Measurements from ENCODE around the gene ZNF14.
"Not testable (repeated sequence)": the region's sequence is repeated elsewhere in the genome, so short reads cannot be mapped to it uniquely, and the experiment has no call there.

Gene ZNF14

DNA sequence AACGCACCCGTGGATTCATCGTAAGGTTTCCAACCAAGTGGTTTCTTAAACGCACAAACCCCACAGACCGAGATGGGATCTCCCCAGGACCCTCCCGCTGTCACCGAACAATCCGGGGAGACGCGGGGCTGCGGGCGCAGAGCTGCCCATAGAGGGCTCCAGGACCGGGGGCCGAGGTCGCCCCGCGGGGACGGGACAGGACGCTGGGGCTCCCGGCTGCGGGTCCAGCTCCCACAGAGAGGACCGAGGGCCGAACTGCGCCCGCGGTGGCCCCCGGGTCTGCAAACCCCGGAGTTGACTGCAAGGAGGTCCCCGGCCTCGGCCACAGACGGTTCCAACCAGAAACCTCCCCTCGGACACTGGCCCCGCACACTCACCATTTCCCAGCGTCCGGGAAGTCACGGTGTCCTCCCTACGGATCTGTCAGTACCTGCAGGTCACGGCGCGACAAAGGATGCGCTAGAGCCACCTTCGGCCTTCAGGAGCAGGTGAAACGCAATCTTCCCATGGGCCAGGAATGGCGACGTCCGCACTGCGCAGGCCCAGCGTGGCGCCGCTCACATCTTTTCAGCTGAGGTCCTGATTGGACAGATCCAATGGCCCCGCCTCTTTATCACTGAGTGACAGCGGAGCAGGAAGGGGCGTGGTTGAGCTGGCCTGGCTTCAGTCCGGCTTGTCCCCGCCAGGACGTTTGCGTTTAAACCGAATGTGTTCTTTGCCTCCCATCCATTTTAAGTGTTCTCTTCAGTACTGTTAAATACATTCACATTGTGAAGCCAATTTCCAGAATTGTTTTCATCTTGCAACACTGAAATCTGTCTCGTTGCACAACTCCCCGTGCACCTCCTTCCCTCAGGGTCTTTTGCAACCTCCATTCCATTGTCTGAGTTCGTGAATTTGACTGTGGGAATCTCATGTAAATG lies at the start of gene ZNF14:
TSS of gene ZNF14 (minus strand) at position 534 of the 923 bp plus-strand sequence. CDS start at position 380, 154 bp downstream.
- Histone ChIP-seq H3K4me1 (peaks cover 0 to 16% (median 10%) of the 10 kb centered on the region in 10 experiments; a peak in 16 of 20 replicates), H3K9ac (peak within 1 kb of the TSS; percentile 85 to 92 (median 88)), H3K9me3 (replicated peaks in 1 of 11) (peaks cover 35 to 58% (median 41%) of the 10 kb centered on the region in 11 experiments), H3K27me3 (no peaks in the 10 kb centered on the region), H4K20me1 (peaks cover 0 to 13% (median 0%) of the 10 kb centered on the region in 11 experiments; a peak in 4 of 22 replicates), H3K4me2 (peak within 1 kb of the TSS; percentile 73 to 94 (median 86)), H3K36me3 (peaks cover 36 to 40% (median 37%) of the 10 kb centered on the region in 11 experiments), H3K27ac (peak within 1 kb of the TSS; percentile 67 to 89 (median 85)), H3K4me3 (peak within 1 kb of the TSS; percentile 77 to 98 (median 92))
- TF ChIP-seq Cebpa-rat (IDR thresholded peaks at IDR 0.05): peak in 9 of 11 experiments; percentile 33 to 95 (median 67); a peak in 13 of 22 replicates

DNA sequence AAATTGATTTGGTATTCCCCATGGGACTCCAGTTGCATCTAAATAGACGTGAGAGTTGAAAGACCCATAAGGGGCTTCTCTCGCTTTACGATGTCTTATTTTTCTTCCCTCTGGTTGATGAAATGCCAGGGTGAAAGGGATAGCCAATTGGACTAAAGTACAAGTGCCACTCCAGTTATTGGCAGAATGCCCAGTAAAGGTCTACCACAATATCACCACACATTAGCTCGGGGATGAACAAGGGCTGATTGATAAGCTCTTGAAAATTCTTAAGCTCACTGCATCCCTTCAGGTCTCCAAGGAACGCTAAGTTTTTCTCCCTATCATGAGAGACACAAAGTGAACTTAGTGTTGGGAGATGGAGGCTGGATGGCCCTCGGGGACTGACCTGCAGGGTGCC lies 48.9 kb upstream of the ZNF14 start:
- not testable (repeated sequence) for H3K9ac ChIP-seq, H4K20me1 ChIP-seq, H3K4me2 ChIP-seq, H3K27ac ChIP-seq, H3K27me3 ChIP-seq, H3K4me3 ChIP-seq
- H3K9me3 ChIP-seq (replicated peaks in 1 of 11): peaks cover 36 to 75% (median 49%) of the 10 kb centered on the region in 11 experiments
- H3K36me3 ChIP-seq: peaks cover 45 to 81% (median 68%) of the 10 kb centered on the region in 11 experiments
- H3K4me1 ChIP-seq: peaks cover 11 to 19% (median 16%) of the 10 kb centered on the region in 10 experiments

DNA sequence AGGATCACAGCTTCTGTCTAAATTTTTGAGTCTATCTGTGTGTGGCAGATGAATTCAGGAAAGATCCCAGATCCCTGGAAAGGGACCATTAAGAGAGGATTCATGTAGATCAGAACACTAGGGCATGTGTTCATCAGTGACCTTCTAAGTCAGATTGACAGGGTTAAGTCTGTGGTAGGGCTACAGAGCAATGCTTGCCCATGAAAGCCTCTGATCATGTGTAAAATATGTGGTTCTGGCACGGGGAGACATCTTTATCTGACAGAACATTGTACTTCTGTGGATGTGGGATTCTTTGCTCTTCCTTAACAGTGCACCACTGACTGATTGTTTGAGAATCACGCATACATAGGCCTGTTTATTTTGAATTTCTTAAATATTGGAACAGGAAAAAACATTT lies 45.8 kb upstream of the ZNF14 start:
- no peak overlapping the region for H3K27ac ChIP-seq
- TF ChIP-seq Cebpa-rat (IDR thresholded peaks at IDR 0.05): no peak

DNA sequence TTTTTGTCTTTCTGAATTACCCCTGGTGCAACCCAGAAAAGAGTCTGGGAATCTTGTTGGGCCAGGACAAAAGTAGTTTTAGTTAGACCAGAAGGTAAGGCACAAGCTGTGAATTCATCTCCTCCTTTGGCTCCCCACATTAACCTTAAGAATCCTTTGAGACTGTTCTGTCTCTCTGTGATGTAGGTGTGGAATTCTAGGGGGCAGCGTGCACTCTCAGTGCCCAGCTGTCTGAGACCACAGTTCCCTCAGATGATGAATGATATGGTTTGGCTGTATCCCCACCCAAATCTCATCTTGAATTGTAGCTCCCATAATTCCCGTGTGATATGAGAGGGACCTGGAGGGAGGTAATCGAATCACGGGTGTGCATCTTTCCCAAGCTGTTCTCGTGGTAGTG lies 44.8 kb upstream of the ZNF14 start:
- Histone ChIP-seq H3K4me1 (peaks cover 32 to 42% (median 39%) of the 10 kb centered on the region in 10 experiments), H3K9ac (peak overlapping the region; percentile 71 to 85 (median 82); a peak in 15 of 22 replicates), H3K4me3 (peak overlapping the region; percentile 67 to 81 (median 75)), H4K20me1 (peaks cover 0 to 9% (median 0%) of the 10 kb centered on the region in 11 experiments; a peak in 3 of 22 replicates), H3K4me2 (peak overlapping the region; percentile 79 to 99 (median 95)), H3K27ac (peak overlapping the region in 5 of 11 experiments; percentile 67 to 78 (median 72); a peak in 3 of 22 replicates), H3K36me3 (peaks cover 18 to 48% (median 38%) of the 10 kb centered on the region in 11 experiments), H3K9me3 (replicated peaks in 1 of 11) (peaks cover 11 to 47% (median 22%) of the 10 kb centered on the region in 11 experiments; a peak in 17 of 22 replicates), H3K27me3 (no peaks in the 10 kb centered on the region)
- no peak for TF ChIP-seq Cebpa-rat (IDR thresholded peaks at IDR 0.05)

More for the DNA sequence above, 45.8 kb upstream of the ZNF14 start:
- peaks cover 0 to 9% (median 0%) of the 10 kb centered on the region in 11 experiments; a peak in 3 of 22 replicates for H4K20me1 ChIP-seq
- H3K4me1 ChIP-seq: peaks cover 32 to 41% (median 39%) of the 10 kb centered on the region in 10 experiments
- peaks cover 11 to 49% (median 23%) of the 10 kb centered on the region in 11 experiments; a peak in 17 of 22 replicates for H3K9me3 ChIP-seq (replicated peaks in 1 of 11)
- H3K4me2 ChIP-seq: peak overlapping the region in 7 of 11 experiments; percentile 79 to 98 (median 94); a peak in 10 of 22 replicates
- H3K27me3 ChIP-seq: no peaks in the 10 kb centered on the region
- H3K9ac ChIP-seq: no peak overlapping the region
- H3K4me3 ChIP-seq: no peak overlapping the region; a peak in 1 of 20 replicates
- H3K36me3 ChIP-seq: peaks cover 20 to 53% (median 40%) of the 10 kb centered on the region in 11 experiments

DNA sequence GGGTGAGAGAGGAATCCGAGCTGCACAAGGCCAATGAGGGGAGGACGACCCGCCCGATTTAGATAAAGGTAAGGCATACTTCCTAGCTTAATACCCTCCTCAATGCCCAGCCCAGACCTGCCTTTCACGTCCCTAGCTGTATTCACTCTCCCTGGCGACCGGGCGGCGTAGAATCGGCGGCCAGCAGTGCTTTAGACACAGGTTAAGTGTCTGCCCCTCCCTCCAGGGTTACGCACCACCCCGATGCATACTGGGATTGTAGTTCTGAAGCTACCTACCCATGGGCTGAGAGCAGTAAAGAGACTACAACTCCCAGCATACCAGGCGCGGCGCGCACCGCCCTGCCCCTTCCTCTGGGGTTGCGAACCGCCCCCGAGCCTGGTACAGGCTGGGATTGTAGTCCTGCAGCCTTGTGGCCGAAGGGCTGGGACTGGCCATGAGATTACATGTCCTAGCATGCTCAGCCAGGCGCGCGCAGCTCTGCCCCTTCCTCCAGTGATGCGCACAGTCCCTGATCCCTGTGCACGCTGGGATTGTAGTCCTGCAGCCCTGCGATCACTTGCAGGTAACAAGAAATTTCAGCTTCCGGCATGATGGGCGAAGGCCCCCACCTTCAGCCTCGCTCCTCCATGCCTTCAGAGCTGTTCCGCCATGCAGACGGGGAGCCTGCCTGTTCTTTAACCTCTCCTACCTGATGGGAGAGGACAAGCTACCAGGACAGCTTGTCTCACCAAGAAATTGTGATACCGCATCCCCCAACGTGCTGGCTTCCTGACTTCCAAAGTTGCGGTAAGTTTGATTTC lies 43.5 kb upstream of the ZNF14 start:
- Histone ChIP-seq H3K4me1 (peaks cover 32 to 42% (median 39%) of the 10 kb centered on the region in 10 experiments), H3K9me3 (replicated peaks in 1 of 11) (peaks cover 3 to 34% (median 12%) of the 10 kb centered on the region in 11 experiments; a peak in 14 of 22 replicates), H3K4me2 (peak overlapping the region; percentile 90 to 99 (median 95)), H3K9ac (peak overlapping the region; percentile 71 to 85 (median 82)), H3K36me3 (peaks cover 8 to 36% (median 25%) of the 10 kb centered on the region in 11 experiments; a peak in 21 of 22 replicates), H3K27me3 (no peaks in the 10 kb centered on the region), H3K27ac (peak overlapping the region; percentile 59 to 78 (median 72); a peak in 21 of 22 replicates), H3K4me3 (peak overlapping the region; percentile 67 to 81 (median 75)), H4K20me1 (peaks cover 0 to 9% (median 0%) of the 10 kb centered on the region in 11 experiments; a peak in 1 of 22 replicates)
- no peak for TF ChIP-seq Cebpa-rat (IDR thresholded peaks at IDR 0.05)

DNA sequence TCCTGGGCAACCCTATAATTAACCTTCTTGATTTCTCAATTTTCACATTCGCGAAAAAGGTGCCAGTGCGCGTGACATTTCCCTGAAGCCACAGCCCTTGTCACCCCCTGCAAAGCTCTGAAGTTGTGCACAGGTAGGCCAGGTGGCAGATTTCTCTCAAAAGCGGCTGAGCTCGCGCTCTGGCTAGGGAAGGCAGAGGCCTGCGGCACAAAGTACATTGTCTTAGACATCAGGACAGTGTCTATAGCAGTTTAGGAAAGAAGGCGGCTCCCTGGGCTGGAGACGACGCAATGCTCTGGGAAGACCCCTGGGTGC lies 42.9 kb upstream of the ZNF14 start:
- H3K4me1 ChIP-seq: peaks cover 32 to 42% (median 39%) of the 10 kb centered on the region in 10 experiments
- H3K27me3 ChIP-seq: no peaks in the 10 kb centered on the region
- H3K9ac ChIP-seq: peak overlapping the region; percentile 71 to 84 (median 82)
- no peak for TF ChIP-seq Cebpa-rat (IDR thresholded peaks at IDR 0.05)
- peaks cover 0 to 29% (median 7%) of the 10 kb centered on the region in 11 experiments; a peak in 8 of 22 replicates for H3K9me3 ChIP-seq (replicated peaks in 1 of 11)
- peaks cover 0 to 9% (median 0%) of the 10 kb centered on the region in 11 experiments; a peak in 1 of 22 replicates for H4K20me1 ChIP-seq
- peaks cover 3 to 30% (median 21%) of the 10 kb centered on the region in 11 experiments; a peak in 18 of 22 replicates for H3K36me3 ChIP-seq
- H3K4me3 ChIP-seq: peak overlapping the region; percentile 67 to 81 (median 75)
- H3K4me2 ChIP-seq: peak overlapping the region; percentile 83 to 98 (median 92)
- peak overlapping the region in 10 of 11 experiments; percentile 25 to 75 (median 70); a peak in 20 of 22 replicates for H3K27ac ChIP-seq

DNA sequence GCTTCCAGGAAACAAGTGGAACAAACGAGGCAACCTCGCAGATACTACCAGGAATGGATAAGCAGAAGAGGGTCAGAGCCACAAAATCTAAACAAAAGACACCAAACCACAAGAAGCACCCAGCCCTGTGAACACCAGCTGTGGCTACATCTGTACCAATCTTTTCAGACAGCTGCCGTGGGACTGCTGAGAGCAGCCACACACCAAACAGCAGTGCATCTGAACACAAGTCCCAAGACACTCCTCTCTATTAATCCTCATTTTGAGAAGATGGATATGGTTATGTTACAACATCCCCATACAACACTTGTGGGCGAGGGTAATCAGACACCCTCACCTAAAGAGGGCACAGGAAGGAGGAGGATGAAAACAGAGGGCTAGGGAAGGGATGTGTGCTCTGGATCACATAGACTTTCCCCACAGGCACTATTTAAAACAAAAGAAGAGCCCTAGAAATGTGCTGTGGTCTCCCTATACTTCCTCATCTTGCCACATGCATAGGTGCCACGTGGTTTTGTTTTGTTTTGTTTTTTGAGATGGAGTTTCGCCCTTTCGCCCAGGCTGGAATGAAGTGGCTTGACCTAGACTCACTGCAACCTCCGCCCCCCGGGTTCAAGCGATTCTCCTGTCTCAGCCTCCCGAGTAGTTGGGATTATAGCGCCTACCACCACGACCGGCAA lies 41.6 kb upstream of the ZNF14 start:
- H3K9me3 ChIP-seq (replicated peaks in 1 of 11): peaks cover 0 to 23% (median 0%) of the 10 kb centered on the region in 11 experiments; a peak in 13 of 22 replicates
- peaks cover 0 to 9% (median 0%) of the 10 kb centered on the region in 11 experiments; a peak in 1 of 22 replicates for H4K20me1 ChIP-seq
- no peaks in the 10 kb centered on the region for H3K27me3 ChIP-seq
- peak overlapping the region in 9 of 11 experiments; percentile 42 to 72 (median 71); a peak in 18 of 22 replicates for H3K27ac ChIP-seq
- H3K36me3 ChIP-seq: peaks cover under 1 to 16% (median 12%) of the 10 kb centered on the region in 11 experiments; a peak in 14 of 22 replicates
- no peak overlapping the region for H3K4me3 ChIP-seq
- peak overlapping the region; percentile 83 to 98 (median 92) for H3K4me2 ChIP-seq
- no peak for TF ChIP-seq Cebpa-rat (IDR thresholded peaks at IDR 0.05)
- H3K9ac ChIP-seq: peak overlapping the region in 7 of 11 experiments; percentile 0 to 56 (median 9); a peak in 6 of 22 replicates
- peaks cover 32 to 42% (median 39%) of the 10 kb centered on the region in 10 experiments for H3K4me1 ChIP-seq

DNA sequence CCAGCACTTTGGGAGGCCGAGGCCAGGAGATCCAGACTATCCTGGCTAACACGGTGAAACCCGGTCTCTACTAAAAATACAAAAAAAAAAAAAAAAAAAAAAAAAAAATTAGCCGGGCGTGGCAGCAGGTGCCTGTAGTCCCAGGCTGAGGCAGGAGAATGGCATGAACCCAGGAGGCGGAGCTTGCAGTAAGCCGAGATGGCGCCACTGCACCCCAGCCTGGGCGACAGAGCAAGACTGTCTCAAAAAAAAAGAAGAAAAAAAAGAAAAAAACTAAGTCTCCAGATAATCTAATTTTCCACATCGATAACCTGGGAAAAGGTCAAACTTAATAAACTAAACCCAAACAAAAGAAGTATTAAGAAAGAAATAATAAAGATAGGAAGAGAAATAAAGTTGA lies 39.1 kb upstream of the ZNF14 start:
- not testable (repeated sequence) for H3K36me3 ChIP-seq, H3K9ac ChIP-seq, H3K4me2 ChIP-seq, H3K27me3 ChIP-seq, H3K4me3 ChIP-seq, H4K20me1 ChIP-seq, H3K27ac ChIP-seq
- H3K4me1 ChIP-seq: peaks cover 21 to 27% (median 22%) of the 10 kb centered on the region in 10 experiments
- peaks cover 0 to 15% (median 0%) of the 10 kb centered on the region in 11 experiments; a peak in 7 of 22 replicates for H3K9me3 ChIP-seq (replicated peaks in 1 of 11)

DNA sequence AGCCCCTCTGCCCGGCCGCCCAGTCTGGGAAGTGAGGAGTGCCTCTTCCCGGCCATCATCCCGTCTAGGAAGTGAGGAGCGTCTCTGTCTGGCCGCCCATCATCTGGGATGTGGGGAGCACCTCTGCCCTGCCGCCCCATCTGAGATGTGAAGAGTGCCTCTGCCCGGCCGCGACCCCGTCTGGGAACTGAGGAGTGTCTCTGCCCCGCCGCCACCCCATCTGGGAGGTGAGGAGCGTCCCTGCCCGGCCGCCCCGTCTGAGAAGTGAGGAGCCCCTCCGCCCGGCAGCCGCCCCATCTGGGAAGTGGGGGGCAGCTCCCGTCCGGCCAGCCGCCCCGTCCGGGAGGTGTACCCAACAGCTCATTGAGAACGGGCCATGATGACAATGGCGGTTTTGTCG lies 37.1 kb upstream of the ZNF14 start:
- not testable (repeated sequence) for H3K36me3 ChIP-seq, H4K20me1 ChIP-seq, H3K27me3 ChIP-seq, H3K27ac ChIP-seq, H3K4me2 ChIP-seq, H3K4me3 ChIP-seq, H3K9ac ChIP-seq
- Histone ChIP-seq H3K4me1 (peaks cover 10 to 16% (median 12%) of the 10 kb centered on the region in 10 experiments), H3K9me3 (replicated peaks in 1 of 11) (peaks cover 0 to 15% (median 0%) of the 10 kb centered on the region in 11 experiments; a peak in 7 of 22 replicates)
